PFSK-1 (cell line): ENCODE results near the gene ADAMTS2.

Experiments
- POLR2AphosphoS5 ChIP-seq: IDR thresholded peaks from 2 replicates; pipeline ENCODE4 v1.6.1; 2012; ENCODE audit warnings: low read depth, mild to moderate bottlenecking, control low read depth, low read length, moderate library complexity
- REST ChIP-seq, 2 experiments: IDR thresholded peaks; 2 replicates each; pipeline versions ENCODE4 v1.6.1 to v1.8.0; 2011 to 2012; ENCODE audit warnings: low read depth in 2 of 2, low read length in 2 of 2, control low read depth in 1 of 2, inconsistent platforms in 1 of 2, mild to moderate bottlenecking in 1 of 2, moderate library complexity in 1 of 2; ENCODE audit not compliant: insufficient read depth in 1 of 2
- TAF1 ChIP-seq: IDR thresholded peaks from 2 replicates; pipeline ENCODE4 v1.6.1; 2012; ENCODE audit warnings: low read length, control low read depth, borderline replicate concordance; ENCODE audit not compliant: insufficient read depth

GRCh38 chr5:179219661-179220620, 125.3 kb downstream of the ADAMTS2 start:
- TF ChIP-seq REST (IDR thresholded peaks at IDR 0.05; ENCODE audit: insufficient read depth in 1 of 2, low read depth in 2 of 2, low read length in 2 of 2) (no peak), POLR2AphosphoS5 (no peak), TAF1 (no peak)
